22Rv1 (cell line): Measurements from ENCODE around the gene PLCB1.

Experiments used
- H3K27ac ChIP-seq: fragments of 450-650 bp; 2 replicates; pipeline ENCODE4 v1.5.1; 2017
- CTCF ChIP-seq: fragments of 450-650 bp; IDR thresholded peaks from 2 replicates; pipeline ENCODE4 v1.5.1; 2017; ENCODE audit warnings: mild to moderate bottlenecking
- ZFX ChIP-seq: fragments of 450-650 bp; IDR thresholded peaks from 2 replicates; pipeline ENCODE4 v1.6.1; 2017; ENCODE audit warnings: antibody characterized with exemption, borderline replicate concordance

The PLCB1 gene

DNA sequence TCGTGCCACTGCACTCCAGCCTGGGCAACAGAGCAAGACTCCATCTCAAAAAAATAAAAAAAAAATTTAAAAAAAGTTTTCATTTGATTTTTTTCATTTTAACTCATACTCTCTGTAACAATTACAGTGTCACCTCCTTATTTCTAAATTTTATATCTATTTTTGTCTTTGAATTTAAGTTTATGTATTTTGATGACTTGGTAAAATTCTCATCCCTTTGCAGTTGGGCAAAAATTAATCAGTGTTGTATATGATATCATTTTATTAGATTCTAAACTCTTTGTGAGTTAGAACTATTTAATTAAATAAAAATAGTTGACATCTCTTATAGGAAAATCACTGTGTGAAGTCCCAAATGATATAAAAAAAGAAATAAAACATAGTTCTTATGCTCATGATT lies 270.7 kb downstream of the PLCB1 start:
- no peak overlapping the region for H3K27ac ChIP-seq
- TF ChIP-seq CTCF (no peak), ZFX (no peak)

DNA sequence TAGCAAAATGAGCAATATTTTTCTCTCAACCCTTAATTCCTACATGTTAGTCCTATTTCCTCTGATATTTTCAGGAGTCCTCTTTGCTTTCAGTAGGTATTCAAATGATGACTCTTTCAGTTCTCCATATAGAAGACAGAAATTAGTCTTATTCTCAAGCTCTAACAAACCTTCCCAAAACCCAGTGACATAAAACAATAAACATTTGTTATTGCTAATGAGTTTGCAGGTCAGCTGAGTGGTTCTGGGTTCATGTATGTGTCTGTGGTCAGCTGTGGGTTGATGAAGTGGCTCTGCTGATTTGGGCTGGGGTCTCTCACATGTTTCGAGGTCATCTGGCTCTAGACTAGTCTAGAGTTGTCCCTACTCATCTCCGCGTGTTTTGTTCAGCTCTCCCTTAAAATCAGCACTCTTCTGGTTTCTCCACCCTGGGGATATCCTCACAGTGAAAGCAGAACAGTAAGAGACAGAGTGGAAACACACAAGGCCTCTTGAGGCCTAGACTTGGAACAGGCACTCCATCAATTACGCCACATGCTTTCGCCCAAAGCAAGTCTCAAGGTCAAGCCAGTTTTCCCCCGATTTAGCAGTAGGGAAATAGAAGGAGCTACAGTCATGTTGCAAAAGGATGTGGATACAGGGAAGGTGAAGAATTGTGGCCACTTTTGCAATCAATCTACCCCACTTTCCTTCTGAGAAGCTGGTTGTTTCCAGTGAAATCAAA lies 273.0 kb downstream of the PLCB1 start:
- TF ChIP-seq ZFX (no peak), CTCF (no peak)
- no peak overlapping the region for H3K27ac ChIP-seq

DNA sequence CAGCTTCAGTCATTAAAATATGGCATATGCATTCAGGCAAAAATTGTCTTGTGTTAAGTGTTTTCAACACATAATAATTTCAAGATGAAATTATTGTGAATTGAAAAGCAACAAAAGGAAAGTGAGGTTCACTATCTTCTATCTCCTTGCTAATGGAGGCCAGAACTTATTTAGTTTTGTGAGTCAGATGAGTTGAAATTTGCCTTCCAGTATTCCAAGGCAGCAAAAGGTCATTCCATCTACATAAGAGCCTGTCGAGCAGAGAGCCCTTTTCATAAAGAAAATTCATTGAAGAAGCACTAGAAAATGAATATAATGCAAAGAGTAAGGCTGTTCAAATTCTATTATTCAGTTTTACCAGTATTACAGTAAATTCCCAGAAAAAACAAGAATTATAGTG lies 274.3 kb downstream of the PLCB1 start:
- H3K27ac ChIP-seq, result no peak overlapping the region
- TF ChIP-seq CTCF, result no peak
- TF ChIP-seq ZFX, result no peak

GRCh38 chr20:8408587-8409307 lies 276.7 kb downstream of the PLCB1 start:
- no peak overlapping the region for H3K27ac ChIP-seq
- TF ChIP-seq ZFX, result no peak
- no peak for TF ChIP-seq CTCF

- H3K27ac ChIP-seq, result no peak overlapping the region
- TF ChIP-seq ZFX, result no peak
- TF ChIP-seq CTCF, result no peak
Observed at GRCh38 chr20:8413691-8414090, 281.6 kb downstream of the PLCB1 start.

- no peak overlapping the region for H3K27ac ChIP-seq
- TF ChIP-seq ZFX (no peak), CTCF (no peak)
Observed at GRCh38 chr20:8414586-8415274, 282.7 kb downstream of the PLCB1 start.

GRCh38 chr20:8421981-8422380 lies 289.9 kb downstream of the PLCB1 start:
- TF ChIP-seq CTCF, result no peak
- no peak for TF ChIP-seq ZFX
- no peak overlapping the region for H3K27ac ChIP-seq
